ENCODE data around the gene ZNF148.

ZNF148 gene

GRCh38 chr3:125271127-125271526 is 104.0 kb downstream of the ZNF148 start:
- no peak for DNase-seq

- no peak for DNase-seq
Observed at GRCh38 chr3:125267460-125267859, 107.7 kb downstream of the ZNF148 start.

GRCh38 chr3:125266971-125267370 is 108.2 kb downstream of the ZNF148 start:
- DNase-seq = no peak

GRCh38 chr3:125262161-125262560 is 113.0 kb downstream of the ZNF148 start:
- DNase-seq = no peak

GRCh38 chr3:125261031-125261430 is 114.1 kb downstream of the ZNF148 start:
- DNase-seq = no peak

- DNase-seq = no peak
Observed at GRCh38 chr3:125260158-125260557, 115.0 kb downstream of the ZNF148 start.

GRCh38 chr3:125257536-125257935 is 117.6 kb downstream of the ZNF148 start:
- DNase-seq = no peak

- DNase-seq = no peak
Observed at GRCh38 chr3:125256675-125257074, 118.5 kb downstream of the ZNF148 start.

- no peak for DNase-seq
Observed at GRCh38 chr3:125250973-125251372, 124.2 kb downstream of the ZNF148 start.

- DNase-seq = no peak
Observed at GRCh38 chr3:125246237-125246636, 128.9 kb downstream of the ZNF148 start.

GRCh38 chr3:125245521-125245920 is 129.6 kb downstream of the ZNF148 start:
- DNase-seq = no peak

GRCh38 chr3:125240496-125240895 is 134.6 kb downstream of the ZNF148 start:
- no peak for DNase-seq

GRCh38 chr3:125239266-125239665 is 135.9 kb downstream of the ZNF148 start:
- DNase-seq = no peak

GRCh38 chr3:125238759-125239158 is 136.4 kb downstream of the ZNF148 start:
- no peak for DNase-seq

GRCh38 chr3:125236331-125236903 is 138.7 kb downstream of the ZNF148 start:
- no peak for DNase-seq

- no peak for DNase-seq
Observed at GRCh38 chr3:125234831-125235230, 140.3 kb downstream of the ZNF148 start.

GRCh38 chr3:125232401-125232800 is 142.7 kb downstream of the ZNF148 start:
- no peak for DNase-seq

- DNase-seq = no peak
Observed at GRCh38 chr3:125231895-125232294, 143.2 kb downstream of the ZNF148 start.

- no peak for DNase-seq
Observed at GRCh38 chr3:125229707-125230106, 145.4 kb downstream of the ZNF148 start.

- no peak for DNase-seq
Observed at GRCh38 chr3:125229168-125229567, 146.0 kb downstream of the ZNF148 start.

GRCh38 chr3:125221831-125222230 is 153.3 kb downstream of the ZNF148 start:
- no peak for DNase-seq

- DNase-seq = no peak
Observed at GRCh38 chr3:125220727-125221429, 154.2 kb downstream of the ZNF148 start.

- DNase-seq = no peak
Observed at GRCh38 chr3:125220183-125220582, 154.9 kb downstream of the ZNF148 start.

- no peak for DNase-seq
Observed at GRCh38 chr3:125219261-125219701, 155.8 kb downstream of the ZNF148 start.

GRCh38 chr3:125214738-125215137 is 160.4 kb downstream of the ZNF148 start:
- no peak for DNase-seq
